T-helper 1 cell treated with Interleukin-12 subunit alpha and Interleukin-12 subunit beta and Interleukin-4 antibody, amounts not matched to agents 30 μg/mL and 1 μg/mL, for 36 hours (primary cell): ENCODE results near the gene SLC15A3.
"Not testable (repeated sequence)": the region's sequence is repeated elsewhere in the genome, so short reads cannot be mapped to it uniquely, and the experiment has no call there.

Source experiments
- H3K27ac Mint-ChIP-seq: one replicate; pipeline ENCODE4 v1.8.0; 2021; ENCODE audit warnings: mild to moderate bottlenecking, mixed read lengths
- H3K27me3 Mint-ChIP-seq: one replicate; pipeline ENCODE4 v1.8.0; 2021; ENCODE audit warnings: low read depth, mixed read lengths
- H3K36me3 Mint-ChIP-seq: one replicate; pipeline ENCODE4 v1.8.0; 2021; ENCODE audit warnings: low read depth, mixed read lengths
- H3K4me1 Mint-ChIP-seq: one replicate; pipeline ENCODE4 v1.8.0; 2021; ENCODE audit warnings: low read depth, mixed read lengths
- H3K4me3 Mint-ChIP-seq: one replicate; pipeline ENCODE4 v1.8.0; 2021; ENCODE audit warnings: mild to moderate bottlenecking, moderate library complexity, mixed read lengths
- H3K9me3 Mint-ChIP-seq: one replicate; pipeline ENCODE4 v1.8.0; 2021; ENCODE audit warnings: mixed read lengths

The SLC15A3 gene

DNA sequence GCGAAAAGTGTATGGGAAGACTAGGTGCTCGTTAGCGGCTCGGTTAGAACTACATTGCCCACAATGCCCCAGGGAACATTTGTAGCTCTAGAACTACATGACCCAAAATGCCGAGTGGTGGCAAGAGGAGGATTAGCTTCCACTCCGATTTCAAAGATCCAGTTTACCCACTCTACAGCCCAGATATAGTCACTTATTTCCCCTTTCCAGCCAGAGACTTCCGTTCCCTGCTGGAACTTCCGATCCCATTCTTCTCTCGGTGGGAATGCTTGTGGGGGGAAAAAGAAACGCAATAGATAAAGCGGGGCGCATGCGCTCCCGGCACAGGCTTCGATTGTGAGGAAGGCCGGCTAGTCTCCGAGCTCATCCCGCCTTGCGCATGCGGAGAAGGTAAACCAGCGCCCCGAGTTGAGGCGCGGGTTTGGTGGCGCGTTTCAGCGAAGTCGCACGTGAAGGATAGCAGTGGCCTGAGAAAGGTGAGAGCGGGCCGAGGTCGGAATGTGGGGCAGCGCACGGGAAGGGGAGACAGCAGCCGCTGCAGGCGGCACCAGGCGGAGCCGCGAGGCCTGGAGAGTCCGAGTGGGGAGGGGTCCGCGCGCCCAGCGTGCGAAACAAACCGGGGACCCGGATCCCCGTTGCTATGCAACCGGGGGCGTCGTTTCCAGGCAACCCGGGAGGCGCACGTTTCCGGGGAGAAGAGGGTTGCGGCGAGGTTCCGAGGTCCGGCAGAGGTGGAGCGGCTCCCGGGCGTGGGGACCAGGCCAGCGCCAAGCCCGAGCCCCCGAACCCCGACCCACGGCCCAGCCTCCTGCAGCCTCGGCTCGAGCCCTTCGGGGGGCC is 38.0 kb downstream of the SLC15A3 start, which contains the start of gene TMEM109:
Gene TMEM109, plus strand, starts transcription at position 366 of the 840 bp plus-strand sequence. CDS start 5,536 bp downstream, outside the sequence.
- peak within 1 kb of the TSS; percentile 96 for H3K4me3 Mint-ChIP-seq
- H3K4me1 Mint-ChIP-seq: peaks cover 43% of the 10 kb centered on the region

DNA sequence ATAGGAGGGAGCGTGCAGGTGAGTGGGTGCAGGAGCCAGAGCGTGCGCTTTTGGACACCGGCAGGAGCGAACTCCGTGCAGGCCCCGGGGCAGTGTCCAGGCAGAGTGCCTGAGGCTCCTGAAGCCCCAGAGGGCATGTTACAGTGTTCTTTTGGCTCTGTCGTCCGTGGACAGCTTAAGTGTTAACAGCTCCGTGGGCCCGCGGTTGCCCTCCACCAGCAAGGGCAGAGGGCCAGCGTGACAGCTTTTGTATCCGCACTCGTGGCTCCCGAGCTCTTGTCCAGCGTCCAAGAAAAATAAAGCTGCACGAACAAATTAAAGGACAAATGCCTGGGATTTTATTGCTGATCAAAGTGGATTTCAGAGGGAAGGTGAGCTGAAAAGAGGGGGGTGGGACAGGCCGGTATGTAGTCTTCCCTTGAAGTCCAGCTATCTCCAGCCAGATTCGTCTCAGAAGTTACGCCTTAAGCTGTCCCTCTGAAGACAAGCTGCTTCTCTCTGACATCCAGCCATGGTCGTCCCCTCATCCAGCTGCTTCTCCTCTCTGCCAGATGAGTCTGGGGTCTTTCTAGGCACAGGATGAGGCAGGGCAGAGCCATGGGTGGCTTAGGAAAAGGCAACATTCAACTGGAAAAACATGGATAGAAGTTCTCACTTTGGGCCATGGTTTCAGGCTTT is 39.0 kb downstream of the SLC15A3 start:
- peaks cover 4% of the 10 kb centered on the region for H3K36me3 Mint-ChIP-seq
- H3K4me3 Mint-ChIP-seq: peak overlapping the region; percentile 96
- H3K27me3 Mint-ChIP-seq: peaks cover 9% of the 10 kb centered on the region
- peak overlapping the region; percentile 95 for H3K27ac Mint-ChIP-seq
- no peaks in the 10 kb centered on the region for H3K9me3 Mint-ChIP-seq
- H3K4me1 Mint-ChIP-seq: peaks cover 43% of the 10 kb centered on the region

More for the DNA sequence above, 38.0 kb downstream of the SLC15A3 start, which contains the start of gene TMEM109:
- Mint-ChIP-seq H3K27ac (peak within 1 kb of the TSS; percentile 95), H3K9me3 (no peaks in the 10 kb centered on the region), H3K27me3 (peaks cover 6% of the 10 kb centered on the region), H3K36me3 (peaks cover 6% of the 10 kb centered on the region)

DNA sequence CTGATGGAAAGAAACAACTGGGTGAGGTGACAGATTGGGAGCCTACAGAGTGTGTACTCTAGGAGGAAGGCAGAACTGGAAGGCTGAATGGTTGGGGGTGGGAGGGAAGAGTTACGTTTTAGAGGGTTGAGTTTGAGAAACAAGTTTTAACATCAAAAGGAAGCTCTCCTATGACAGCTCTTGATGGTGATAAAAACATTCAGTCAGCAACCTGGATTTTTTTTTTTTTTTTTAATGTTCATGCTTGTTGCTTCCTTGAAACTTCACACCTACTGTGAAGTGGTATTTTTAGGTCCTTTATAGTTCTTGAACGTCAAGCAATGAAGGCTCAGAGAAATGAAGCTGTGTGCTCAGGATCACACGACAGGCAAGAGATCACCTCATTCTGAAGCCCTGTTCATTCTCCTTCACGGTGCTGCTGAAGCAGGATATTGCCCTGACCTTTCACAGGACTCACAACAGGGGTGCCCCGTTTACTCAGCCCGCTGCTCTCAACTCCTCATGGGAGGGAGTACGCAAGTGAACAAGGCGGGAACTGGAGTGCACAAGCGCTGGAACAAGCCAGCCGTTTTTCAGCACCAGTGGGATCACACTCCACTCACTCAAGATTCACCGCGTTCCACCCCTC is 39.6 kb downstream of the SLC15A3 start:
- peaks cover 4% of the 10 kb centered on the region for H3K36me3 Mint-ChIP-seq
- H3K9me3 Mint-ChIP-seq: no peaks in the 10 kb centered on the region
- peak overlapping the region; percentile 76 for H3K27ac Mint-ChIP-seq
- peaks cover 45% of the 10 kb centered on the region for H3K4me1 Mint-ChIP-seq
- peaks cover 9% of the 10 kb centered on the region for H3K27me3 Mint-ChIP-seq
- peak overlapping the region; percentile 41 for H3K4me3 Mint-ChIP-seq

DNA sequence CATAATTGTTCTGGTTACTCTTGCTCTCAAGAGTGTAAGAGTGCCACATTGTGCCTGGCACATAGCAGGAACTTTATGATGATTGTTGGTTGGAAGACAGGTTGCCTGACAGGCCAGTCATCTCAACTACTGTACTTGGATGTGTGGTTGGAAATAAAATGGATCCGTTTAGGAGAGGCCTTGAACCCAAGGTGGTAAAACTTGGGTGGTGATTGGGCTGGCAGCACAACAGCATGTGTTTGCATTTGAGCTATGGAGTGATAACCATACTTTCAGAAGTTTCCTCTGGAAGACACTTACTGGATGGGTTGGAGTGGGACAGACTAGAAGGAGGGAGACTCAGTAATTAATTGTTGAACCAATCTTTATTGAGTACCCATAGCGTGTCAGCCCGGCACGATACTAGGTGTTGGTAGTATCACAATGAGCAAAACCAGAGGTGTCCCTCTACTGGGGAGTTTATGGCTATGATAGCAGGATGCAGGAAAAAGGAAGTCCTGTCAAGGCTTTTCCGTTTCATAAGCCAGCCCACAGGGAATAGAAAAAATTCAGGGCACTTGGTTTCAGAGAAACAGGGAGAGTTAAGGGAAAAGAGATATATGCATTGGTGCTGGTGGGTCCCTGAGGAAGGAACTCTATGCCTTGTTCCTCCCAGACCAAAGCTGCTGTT is 41.1 kb downstream of the SLC15A3 start:
- Mint-ChIP-seq H3K36me3 (peaks cover under 1% of the 10 kb centered on the region), H3K9me3 (no peaks in the 10 kb centered on the region), H3K27ac (no peak overlapping the region), H3K27me3 (peaks cover 9% of the 10 kb centered on the region), H3K4me1 (peaks cover 44% of the 10 kb centered on the region), H3K4me3 (no peak overlapping the region)

DNA sequence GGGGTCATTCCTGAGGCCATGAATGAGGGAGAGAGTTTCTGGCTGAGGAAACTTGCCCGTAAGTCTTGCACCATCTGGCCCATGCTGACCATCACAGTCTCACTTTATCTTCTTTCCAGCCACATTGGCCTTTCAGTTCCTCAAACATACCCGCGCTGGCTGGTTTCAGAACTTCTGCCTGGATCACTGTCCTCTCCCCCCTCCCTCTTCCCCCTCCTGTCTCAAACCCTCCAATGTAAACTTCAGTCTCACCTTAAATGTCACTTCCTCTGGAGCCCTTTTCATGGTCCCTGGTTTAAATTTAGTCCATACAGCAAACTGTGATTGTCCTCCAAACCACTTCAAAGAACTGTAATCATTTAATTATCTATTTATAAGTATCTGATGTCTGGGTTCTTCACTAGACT is 41.7 kb downstream of the SLC15A3 start:
- Mint-ChIP-seq H3K27me3 (peaks cover 9% of the 10 kb centered on the region), H3K4me3 (no peak overlapping the region), H3K36me3 (peaks cover under 1% of the 10 kb centered on the region), H3K4me1 (peaks cover 44% of the 10 kb centered on the region), H3K9me3 (no peaks in the 10 kb centered on the region), H3K27ac (no peak overlapping the region)

DNA sequence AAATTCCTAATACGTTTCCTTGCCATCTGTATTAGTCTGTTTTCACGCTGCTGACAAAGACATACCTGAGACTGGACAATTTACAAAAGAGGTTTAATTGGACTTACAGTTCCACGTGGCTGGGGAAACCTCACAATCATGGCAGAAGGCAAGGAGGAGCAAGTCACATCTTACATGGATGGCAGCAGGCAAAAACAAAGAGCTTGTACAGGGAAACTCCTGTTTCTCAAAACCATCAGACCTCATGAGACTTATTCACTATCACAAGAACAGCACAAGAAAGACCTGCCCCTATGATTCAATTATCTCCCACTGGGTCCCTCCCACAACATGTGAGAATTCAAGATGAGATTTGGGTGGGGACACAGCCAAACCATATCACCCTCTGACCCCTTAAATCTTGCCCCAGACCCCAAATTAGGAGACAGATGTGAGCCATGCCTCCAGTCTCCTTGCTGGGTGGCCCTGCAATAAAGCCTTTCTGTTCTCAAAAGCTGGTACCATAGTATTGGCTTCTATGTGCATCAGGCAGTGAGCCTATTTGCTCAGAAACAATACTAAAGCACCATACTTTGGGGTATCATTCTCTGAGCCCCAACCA is 42.2 kb downstream of the SLC15A3 start:
- H3K27ac Mint-ChIP-seq, H3K27me3 Mint-ChIP-seq, H3K36me3 Mint-ChIP-seq, H3K4me3 Mint-ChIP-seq, H3K9me3 Mint-ChIP-seq: not testable (repeated sequence)
- H3K4me1 Mint-ChIP-seq: peaks cover 42% of the 10 kb centered on the region

DNA sequence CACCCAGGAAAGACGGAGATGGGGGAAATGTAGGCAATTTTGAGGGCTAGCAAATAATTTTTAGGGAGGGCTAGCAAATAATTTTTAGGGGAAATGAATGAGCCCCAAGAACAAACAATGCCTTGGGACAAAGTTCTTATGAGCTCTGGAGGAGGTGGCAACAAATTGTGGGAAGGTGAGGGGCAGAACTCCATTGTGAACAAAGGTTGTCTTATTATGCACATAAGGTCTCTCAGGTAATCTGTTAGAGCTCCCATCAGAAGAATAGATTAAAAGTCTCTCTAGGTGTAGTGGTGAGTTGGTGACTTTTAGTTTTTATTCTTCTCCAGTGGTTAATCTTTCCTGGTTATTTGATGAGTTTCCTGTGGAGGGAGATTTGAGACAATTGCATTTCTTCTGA is 43.2 kb downstream of the SLC15A3 start:
- Mint-ChIP-seq H3K27ac (no peak overlapping the region), H3K27me3 (peaks cover 9% of the 10 kb centered on the region), H3K4me3 (no peak overlapping the region), H3K4me1 (peaks cover 47% of the 10 kb centered on the region), H3K36me3 (peaks cover 9% of the 10 kb centered on the region), H3K9me3 (no peaks in the 10 kb centered on the region)

DNA sequence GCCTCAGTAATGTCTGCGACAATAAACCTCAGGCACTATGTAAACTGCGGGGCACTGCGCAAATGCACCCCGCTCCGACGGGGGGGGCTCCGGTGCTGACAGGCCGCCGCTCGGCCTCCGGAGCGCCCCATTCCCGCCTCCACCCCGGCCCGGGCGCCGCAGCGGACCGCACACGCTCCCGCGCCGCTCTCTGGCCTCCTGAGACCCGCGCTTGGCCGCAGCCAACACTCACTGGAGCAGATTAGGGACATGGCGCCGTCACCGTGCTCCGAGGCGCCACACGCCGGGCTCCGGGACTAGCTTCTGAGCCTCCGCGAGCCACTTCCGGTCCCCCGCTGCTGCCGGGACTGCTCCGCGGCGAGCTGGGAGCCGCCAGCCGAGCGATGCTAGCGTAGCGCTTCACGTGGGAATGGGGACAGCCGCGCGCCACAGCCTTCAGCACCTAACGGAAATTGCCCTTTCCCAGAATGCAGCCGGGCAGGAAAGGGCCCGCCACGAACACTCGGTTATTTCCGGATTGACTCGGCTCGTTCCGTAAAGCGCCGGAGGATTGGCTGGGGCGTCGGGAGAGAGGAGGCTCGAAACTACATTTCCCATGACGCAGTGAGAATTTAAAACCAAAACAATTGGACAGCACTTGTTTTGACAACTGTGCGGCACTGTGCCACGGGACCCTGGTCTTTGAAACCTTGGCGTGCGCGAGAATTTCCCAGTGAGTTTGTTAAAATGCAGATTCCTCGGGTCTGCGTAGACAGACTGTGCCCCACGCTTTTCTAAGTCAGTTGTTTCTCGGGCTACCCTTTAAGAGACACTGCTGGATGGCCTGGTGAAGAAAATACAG is 45.6 kb downstream of the SLC15A3 start, which contains the start of gene PRPF19:
Gene PRPF19, minus strand, starts transcription at position 454 of the 841 bp plus-strand sequence. Its CDS starts 203 bp downstream, at position 251.
- Mint-ChIP-seq H3K9me3 (no peaks in the 10 kb centered on the region), H3K27me3 (peaks cover 9% of the 10 kb centered on the region), H3K36me3 (peaks cover 19% of the 10 kb centered on the region), H3K4me3 (peak within 1 kb of the TSS; percentile 87), H3K4me1 (peaks cover 35% of the 10 kb centered on the region), H3K27ac (peak within 1 kb of the TSS; percentile 97)

DNA sequence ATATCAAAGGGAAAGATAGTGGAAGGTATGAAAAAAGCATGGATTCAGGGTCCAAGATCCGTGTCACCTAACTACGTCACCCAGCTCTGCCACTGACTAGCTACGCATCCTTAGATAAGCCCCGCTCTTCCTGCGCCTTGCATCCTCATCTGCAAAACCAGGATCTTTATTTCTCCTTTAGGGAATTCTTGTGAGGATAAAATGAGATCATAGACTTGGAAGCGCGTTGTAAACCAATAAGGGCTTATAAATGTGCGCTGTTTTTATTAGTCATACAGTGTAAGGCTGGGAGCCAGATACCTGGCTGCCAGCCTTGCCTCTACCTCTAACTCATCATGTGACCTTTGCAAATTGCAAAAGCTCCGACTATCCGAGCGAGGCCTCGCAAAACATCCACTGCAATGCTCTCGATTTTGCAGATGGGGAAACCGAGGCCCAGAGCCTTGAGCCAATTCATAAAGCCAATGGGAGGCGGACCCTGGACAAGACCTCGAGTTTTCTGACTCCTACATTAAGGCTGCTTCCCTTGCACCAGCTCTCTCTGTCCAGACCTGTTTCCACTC is 46.3 kb downstream of the SLC15A3 start:
- H3K9me3 Mint-ChIP-seq: no peaks in the 10 kb centered on the region
- H3K27me3 Mint-ChIP-seq: peaks cover 9% of the 10 kb centered on the region
- peak overlapping the region; percentile 87 for H3K4me3 Mint-ChIP-seq
- H3K4me1 Mint-ChIP-seq: peaks cover 30% of the 10 kb centered on the region
- H3K27ac Mint-ChIP-seq: peak overlapping the region; percentile 75
- peaks cover 24% of the 10 kb centered on the region for H3K36me3 Mint-ChIP-seq

DNA sequence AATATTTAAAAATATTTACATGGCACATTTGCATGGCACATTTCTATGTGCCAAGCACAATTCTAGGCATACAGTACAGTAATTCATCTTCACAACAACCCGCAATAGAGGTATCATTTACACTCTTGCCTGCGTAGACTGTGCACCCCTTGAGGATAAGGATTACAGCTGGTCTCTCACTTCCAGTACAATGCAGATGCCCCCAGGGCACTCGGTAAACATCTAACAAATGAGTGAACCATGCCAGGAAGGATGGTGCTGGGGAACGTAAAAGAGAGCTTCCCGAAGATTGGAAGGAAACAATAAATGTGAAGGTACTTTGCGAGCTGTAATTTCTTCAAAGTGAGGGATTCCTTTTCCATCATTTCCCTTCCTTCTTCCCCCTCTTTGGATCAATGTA is 46.9 kb downstream of the SLC15A3 start:
- Mint-ChIP-seq H3K4me3 (peak overlapping the region; percentile 87), H3K36me3 (peaks cover 26% of the 10 kb centered on the region), H3K27ac (peak overlapping the region; percentile 75), H3K4me1 (peaks cover 30% of the 10 kb centered on the region), H3K27me3 (peaks cover 9% of the 10 kb centered on the region), H3K9me3 (no peaks in the 10 kb centered on the region)

DNA sequence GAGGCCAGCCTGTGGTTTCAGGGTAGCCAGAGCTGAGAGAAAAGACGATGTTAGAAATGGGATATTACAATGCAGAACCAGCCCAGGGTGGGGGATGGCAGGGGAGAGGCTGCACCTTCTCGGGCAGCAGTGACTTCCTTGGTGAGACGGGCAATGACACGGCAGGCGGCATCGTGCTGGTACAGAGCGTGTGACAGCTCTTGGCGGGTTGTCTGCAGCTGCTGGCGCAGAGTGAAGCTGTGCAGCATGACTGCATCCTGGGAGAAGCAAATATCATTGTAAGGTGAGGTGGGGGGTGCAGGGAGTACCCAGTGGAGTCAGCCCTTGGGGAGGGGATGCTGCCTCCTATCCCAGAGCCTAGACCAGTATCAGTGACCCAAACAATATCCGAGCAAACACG is 49.4 kb downstream of the SLC15A3 start:
- Mint-ChIP-seq H3K4me1 (peaks cover 28% of the 10 kb centered on the region), H3K27ac (no peak overlapping the region), H3K27me3 (no peaks in the 10 kb centered on the region), H3K4me3 (no peak overlapping the region), H3K36me3 (peaks cover 45% of the 10 kb centered on the region), H3K9me3 (no peaks in the 10 kb centered on the region)

DNA sequence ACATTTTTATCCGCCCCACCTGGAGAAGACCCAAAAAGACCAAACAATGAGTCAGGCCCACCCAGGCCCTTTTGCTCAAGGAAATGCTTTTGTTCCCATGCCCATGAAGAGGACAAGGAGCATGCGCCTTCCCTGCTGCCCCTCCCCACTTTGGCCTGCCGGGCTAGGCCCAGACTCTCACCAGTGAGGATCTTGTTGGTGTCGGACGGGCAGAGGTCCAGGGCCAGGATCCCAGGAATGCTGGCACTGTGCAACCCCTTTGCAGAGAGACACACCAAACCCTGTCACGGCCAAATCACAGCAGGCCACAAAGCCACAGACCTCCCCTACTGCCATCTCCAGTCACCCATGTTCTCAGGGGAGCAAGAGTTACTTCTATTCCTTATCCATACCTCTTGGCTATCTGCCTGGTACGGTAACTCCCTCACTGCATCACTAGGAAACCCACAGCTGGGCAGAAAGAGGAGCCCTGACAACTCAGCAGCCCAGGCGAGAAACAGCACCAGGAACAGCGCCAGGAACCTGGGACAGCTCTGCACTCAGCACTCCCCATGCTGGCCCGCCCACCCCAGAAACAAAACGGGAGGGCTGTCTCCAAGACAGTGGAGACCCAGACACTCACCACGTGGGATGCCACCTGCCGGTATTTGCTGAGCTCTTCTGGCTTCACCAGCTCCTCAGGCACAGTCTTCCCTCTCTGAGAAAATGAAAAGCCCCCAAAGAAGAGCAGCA is 51.1 kb downstream of the SLC15A3 start:
- no peak overlapping the region for H3K4me3 Mint-ChIP-seq
- H3K4me1 Mint-ChIP-seq: peaks cover 19% of the 10 kb centered on the region

More for the DNA sequence above, 51.1 kb downstream of the SLC15A3 start:
- Mint-ChIP-seq H3K9me3 (no peaks in the 10 kb centered on the region), H3K27me3 (no peaks in the 10 kb centered on the region), H3K27ac (no peak overlapping the region), H3K36me3 (peaks cover 52% of the 10 kb centered on the region)
